Measurements from ENCODE around the gene PLEKHG3.

Gene PLEKHG3

GRCh38 chr14:64764641-64765520 lies 60.7 kb downstream of the PLEKHG3 start:
- DNase-seq (ENCODE audit: low read depth, low spot score): no peak
- TF ChIP-seq CTCF (IDR thresholded peaks at IDR 0.05; ENCODE audit: insufficient read depth, low read length, missing control alignments): peak; percentile 97
- CTCF ChIA-PET: interaction anchor here (0.6 to 13.2 kb wide), 40 partner anchors 9 to 422 kb away, joined by 3 to 181 read pairs (median 3); partner anchors contain the start of gene PLEKHG3
- POLR2A ChIA-PET: interaction anchor here (1.1 to 1.5 kb wide), 3 partner anchors 60 to 119 kb away, joined by 3 to 4 read pairs (median 3); partner anchors contain the start of gene PLEKHG3
- H3K4me3 ChIP-seq (ENCODE audit: low read depth, low read length): peak overlapping the region; percentile 41

DNA sequence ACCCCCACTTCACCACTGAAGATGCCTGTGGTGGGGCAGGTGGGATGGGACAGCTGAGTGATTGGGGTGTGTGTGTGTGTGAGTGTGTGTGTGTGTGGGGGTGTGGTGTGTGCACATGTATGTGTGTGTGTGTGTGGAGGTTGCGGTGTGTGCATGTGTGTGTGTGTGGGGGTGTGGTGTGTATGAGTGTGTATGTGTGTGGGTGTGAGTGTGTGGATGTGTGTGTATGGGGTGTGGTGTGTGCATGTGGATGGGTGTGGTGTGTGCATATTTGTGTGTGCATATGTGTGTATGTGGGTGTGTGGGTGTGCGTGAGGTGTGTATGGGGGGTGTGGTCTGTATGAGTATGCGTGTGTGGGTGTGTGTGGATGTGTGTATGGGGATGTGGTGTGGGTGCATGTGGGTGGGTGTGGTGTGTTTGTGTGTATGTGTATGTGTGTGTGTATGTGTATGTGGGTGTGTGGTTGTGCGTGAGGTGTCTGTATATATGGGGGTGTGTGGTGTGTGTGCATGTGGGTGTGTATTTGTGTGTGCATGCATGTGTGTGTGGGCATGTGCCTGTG lies 61.6 kb downstream of the PLEKHG3 start:
- H3K4me3 ChIP-seq (ENCODE audit: low read depth, low read length): no peak overlapping the region
- CTCF ChIA-PET: interaction anchor here (0.9 to 13.2 kb wide), 13 partner anchors 8 to 145 kb away, joined by 3 to 181 read pairs (median 6); partner anchors contain the start of gene PLEKHG3
- no peak for DNase-seq (ENCODE audit: low read depth, low spot score)
- TF ChIP-seq CTCF (IDR thresholded peaks at IDR 0.05; ENCODE audit: insufficient read depth, low read length, missing control alignments): no peak
- POLR2A ChIA-PET: no interaction called here

DNA sequence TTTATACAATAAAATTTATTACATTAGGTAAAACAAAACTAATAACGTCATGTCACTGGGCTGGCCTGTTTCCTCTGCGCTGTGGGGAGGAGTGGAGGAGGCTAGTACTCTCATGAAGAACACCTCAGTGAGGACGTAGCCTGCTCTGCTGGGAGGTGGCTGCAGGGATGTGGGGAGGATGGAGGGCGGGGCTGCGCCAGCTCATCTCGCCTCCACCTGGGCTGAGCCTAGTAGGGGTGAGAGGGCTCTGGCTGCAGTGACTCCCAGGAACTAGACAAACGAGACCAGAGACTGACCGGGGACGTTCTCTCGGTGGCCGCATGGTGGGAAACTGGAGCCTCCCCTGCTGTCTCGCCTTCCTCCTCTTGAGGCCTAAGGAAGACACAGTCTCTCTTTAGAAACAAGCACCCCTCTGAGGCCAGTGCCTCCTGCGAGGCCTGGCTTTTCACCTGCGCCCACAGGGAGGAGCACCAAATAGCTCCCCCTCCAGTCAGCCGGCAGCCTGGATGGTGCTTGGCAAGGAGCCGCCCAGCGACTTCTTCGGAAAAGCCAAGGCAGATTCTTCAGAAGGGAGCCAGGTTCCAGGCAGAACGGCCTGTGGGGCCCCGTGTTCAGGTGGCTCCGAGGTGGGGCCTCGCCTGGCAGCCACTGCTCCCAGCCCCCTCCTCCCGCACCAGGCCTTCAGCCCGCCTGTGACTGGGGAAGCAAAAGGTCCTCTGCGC lies 62.4 kb downstream of the PLEKHG3 start:
- CTCF ChIA-PET: interaction anchor here (0.6 to 13.2 kb wide), 4 partner anchors 11 to 125 kb away, joined by 3 to 94 read pairs (median 31); no protein-coding TSS in a partner anchor
- POLR2A ChIA-PET: no interaction called here
- TF ChIP-seq CTCF (IDR thresholded peaks at IDR 0.05; ENCODE audit: insufficient read depth, low read length, missing control alignments): no peak

DNA sequence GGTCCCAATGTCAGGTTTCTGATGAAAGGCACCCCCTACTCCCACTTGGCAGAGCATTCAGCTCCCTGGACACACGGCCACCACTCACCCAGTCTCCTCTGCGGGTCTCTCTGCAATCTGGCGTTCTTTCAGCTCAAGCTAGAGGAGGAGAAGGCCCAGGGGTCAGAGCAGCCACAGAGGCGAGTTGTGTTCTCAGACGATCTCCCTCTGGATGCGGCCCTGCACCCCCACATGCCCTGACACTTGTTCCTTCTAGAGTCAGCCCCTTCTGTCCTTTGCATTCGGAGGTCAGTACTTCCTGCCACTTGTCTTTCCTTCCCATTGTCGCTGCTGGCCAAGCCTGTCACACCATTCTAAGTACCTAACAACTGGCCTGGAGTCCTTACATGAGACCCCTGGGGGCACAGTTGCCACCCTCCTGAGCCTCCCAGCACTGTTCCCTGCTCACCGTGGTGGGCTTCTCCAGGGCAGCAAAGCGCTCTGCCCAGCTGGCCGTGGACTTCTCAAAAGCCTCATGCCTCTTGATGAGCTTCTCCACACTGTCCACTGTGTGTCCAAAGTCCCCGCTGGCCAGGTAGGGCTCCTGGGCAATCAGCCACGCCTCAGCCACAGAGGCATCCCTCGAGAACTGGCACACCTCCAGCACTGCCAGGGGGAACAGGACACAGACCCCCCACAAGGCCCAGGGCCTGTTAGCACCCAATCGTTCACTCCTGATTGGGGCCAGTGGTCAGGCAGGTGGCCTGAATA lies 63.2 kb downstream of the PLEKHG3 start:
- no peak for TF ChIP-seq CTCF (IDR thresholded peaks at IDR 0.05; ENCODE audit: insufficient read depth, low read length, missing control alignments)
- CTCF ChIA-PET: interaction anchor here (0.6 to 13.2 kb wide), 8 partner anchors 10 to 143 kb away, joined by 3 to 94 read pairs (median 4); no protein-coding TSS in a partner anchor
- DNase-seq (ENCODE audit: low read depth, low spot score): no peak
- POLR2A ChIA-PET: no interaction called here
- no peak overlapping the region for H3K4me3 ChIP-seq (ENCODE audit: low read depth, low read length)

More for the DNA sequence above, 62.4 kb downstream of the PLEKHG3 start:
- no peak for DNase-seq (ENCODE audit: low read depth, low spot score)
- H3K4me3 ChIP-seq (ENCODE audit: low read depth, low read length): no peak overlapping the region

DNA sequence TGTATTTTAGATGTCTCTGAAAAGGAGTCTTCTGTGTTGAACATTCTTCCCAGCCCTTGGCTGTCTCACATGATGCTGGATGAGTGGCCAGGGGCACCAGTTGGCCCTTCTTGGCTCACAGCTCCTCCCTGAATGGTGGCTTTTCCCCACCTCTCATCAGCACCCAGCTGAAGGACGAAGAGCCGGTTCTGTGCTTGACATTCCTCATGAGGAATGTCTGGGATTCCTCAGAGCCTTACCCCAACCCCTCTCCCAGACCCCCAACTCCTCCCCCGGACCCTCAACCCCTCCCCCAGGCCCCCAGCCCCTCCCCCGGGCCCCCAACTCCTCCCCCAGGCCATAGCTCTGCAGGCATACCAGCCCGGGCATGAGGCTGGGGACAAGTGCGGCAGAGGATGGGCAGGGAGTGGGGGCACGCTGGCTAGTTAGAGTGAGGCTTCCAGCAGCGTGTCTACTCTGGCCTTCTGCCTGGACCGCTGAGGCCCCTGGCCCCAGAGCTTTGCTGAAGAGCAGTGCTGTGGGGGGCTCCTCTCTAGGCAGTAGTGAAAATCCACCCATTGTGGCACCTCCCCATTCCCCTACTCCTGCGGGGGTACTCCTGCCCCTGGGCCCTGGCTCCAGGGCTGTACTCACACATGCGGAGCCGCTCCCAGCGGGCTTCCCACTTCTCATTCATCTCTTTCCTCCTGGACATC lies 64.3 kb downstream of the PLEKHG3 start:
- no peak overlapping the region for H3K4me3 ChIP-seq (ENCODE audit: low read depth, low read length)
- DNase-seq (ENCODE audit: low read depth, low spot score): no peak
- CTCF ChIA-PET: interaction anchor here (0.8 to 13.2 kb wide), 9 partner anchors 9 to 142 kb away, joined by 3 to 94 read pairs (median 4); no protein-coding TSS in a partner anchor
- no peak for TF ChIP-seq CTCF (IDR thresholded peaks at IDR 0.05; ENCODE audit: insufficient read depth, low read length, missing control alignments)
- POLR2A ChIA-PET: no interaction called here

All from AG04449 (cell line).